LNCAP (cell line): Measurements from ENCODE around the gene TIE1.

Source experiments
- TF ChIP-seq, protein P1 (sequence below): fragments of 450-650 bp; IDR thresholded peaks from 2 replicates; pipeline ENCODE4 v1.5.1; 2017; ENCODE audit warnings: mild to moderate bottlenecking

The TIE1 gene

DNA sequence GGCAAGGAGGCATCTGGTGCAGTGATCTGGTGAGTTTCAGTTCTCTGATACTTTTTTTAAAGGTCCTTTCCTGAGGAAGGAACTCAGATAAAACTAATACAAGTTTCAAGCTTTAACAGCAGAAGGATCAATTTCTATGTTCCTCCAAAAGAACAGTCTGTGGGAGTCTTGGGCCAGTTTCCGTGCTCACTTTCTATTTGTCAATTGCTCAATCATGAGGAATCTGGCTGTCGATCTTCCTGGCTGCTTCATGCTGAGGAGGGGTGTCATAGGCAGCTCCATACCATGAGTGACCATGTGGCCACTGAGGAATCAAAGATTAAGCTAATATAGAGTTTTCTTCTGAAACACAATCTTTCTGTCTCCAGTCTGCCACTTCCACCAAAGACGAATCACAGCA, 42.4 kb upstream of the TIE1 start:
- TF ChIP-seq, protein P1, sequence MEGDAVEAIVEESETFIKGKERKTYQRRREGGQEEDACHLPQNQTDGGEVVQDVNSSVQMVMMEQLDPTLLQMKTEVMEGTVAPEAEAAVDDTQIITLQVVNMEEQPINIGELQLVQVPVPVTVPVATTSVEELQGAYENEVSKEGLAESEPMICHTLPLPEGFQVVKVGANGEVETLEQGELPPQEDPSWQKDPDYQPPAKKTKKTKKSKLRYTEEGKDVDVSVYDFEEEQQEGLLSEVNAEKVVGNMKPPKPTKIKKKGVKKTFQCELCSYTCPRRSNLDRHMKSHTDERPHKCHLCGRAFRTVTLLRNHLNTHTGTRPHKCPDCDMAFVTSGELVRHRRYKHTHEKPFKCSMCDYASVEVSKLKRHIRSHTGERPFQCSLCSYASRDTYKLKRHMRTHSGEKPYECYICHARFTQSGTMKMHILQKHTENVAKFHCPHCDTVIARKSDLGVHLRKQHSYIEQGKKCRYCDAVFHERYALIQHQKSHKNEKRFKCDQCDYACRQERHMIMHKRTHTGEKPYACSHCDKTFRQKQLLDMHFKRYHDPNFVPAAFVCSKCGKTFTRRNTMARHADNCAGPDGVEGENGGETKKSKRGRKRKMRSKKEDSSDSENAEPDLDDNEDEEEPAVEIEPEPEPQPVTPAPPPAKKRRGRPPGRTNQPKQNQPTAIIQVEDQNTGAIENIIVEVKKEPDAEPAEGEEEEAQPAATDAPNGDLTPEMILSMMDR = no peak

DNA sequence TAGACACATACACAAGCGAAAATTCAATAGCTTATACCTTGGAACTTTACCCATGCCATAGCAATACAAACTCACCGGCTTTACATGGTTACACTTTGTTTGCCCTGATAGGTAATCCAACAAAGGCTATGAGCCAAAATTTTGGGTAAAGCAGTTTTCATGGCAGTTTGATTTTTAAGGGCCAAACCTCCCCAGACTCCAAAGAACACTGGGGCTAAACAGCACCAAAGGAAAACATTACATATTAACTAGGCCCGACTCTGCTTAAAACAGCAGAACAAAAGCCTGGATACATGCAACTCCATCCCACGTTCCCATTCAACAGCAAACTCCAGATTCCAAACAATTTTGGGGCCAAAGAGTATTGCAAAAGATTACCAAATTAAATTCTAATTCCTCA, 35.4 kb upstream of the TIE1 start:
- TF ChIP-seq, protein P1 = no peak

DNA sequence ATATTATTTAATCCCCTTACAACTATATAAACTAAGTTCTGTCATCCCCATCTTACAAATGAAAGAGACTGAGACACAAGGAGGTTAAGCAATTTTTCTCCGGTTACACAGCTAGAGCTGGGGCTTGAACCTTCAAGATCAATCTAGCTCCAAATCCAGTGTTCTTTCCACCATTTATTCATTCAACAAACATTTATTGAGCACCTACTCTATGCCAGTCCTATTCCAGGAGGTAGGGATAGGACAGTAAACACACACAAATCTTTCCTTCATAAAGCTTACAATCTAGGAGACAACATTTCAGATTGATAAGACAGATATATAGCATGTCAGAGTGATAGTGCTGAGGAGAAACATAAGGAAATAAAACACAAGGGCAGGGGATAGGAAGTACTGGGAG, 33.9 kb upstream of the TIE1 start:
- TF ChIP-seq, protein P1 = no peak

DNA sequence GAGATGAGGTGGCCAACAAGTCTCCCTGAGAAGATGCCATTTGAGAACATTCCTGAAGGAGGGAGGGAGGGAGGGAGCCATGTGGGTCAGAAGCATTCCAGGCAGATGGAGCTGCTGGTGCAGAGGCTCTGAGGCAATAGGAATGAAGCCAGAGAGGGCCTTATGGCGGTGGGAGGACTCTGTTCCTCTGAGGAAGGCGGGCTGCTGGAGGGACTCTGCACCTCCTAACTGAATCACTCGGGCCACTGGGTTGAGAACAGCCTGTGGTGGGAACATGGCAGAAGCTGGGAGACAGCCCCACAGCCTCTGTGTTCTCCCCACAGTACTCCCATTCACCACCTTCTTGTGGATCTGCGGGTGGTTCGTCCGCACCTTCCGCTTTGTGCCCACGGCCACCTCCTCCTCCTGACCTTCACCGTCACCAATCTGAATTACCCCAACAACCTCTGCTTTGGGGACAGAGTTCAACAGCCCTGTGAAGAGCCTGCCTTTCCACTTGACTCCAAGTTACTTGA, 33.4 kb upstream of the TIE1 start:
- TF ChIP-seq, protein P1 = no peak

DNA sequence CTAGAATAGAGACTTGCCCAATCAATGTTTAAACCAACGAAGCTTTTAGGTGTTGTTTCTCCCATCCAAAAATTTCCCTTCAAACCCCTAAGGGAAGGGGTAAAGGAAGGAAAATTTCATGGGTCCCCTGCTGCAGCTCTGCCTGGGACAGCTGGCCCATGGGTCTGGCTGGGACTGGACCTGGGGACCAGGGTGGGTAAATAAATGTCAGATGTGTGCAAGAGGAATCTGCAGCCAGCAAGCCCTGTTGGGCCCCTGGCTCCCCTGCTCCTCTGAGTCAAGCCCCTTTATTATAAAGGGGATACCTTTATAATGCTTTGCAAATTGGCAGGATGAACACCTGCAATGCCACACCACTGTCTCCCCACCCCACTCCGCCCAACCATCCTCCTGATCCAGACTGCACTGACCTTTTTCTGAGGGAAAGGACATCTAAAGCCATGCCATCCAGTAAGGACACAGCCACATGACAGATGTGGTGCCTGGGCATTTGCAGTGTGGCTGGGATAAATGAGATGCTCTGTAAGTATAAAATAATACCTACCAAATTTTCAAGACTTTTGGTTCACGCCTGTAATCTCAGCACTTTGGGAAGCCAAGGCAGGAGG, 32.9 kb upstream of the TIE1 start:
- TF ChIP-seq, protein P1 = no peak

DNA sequence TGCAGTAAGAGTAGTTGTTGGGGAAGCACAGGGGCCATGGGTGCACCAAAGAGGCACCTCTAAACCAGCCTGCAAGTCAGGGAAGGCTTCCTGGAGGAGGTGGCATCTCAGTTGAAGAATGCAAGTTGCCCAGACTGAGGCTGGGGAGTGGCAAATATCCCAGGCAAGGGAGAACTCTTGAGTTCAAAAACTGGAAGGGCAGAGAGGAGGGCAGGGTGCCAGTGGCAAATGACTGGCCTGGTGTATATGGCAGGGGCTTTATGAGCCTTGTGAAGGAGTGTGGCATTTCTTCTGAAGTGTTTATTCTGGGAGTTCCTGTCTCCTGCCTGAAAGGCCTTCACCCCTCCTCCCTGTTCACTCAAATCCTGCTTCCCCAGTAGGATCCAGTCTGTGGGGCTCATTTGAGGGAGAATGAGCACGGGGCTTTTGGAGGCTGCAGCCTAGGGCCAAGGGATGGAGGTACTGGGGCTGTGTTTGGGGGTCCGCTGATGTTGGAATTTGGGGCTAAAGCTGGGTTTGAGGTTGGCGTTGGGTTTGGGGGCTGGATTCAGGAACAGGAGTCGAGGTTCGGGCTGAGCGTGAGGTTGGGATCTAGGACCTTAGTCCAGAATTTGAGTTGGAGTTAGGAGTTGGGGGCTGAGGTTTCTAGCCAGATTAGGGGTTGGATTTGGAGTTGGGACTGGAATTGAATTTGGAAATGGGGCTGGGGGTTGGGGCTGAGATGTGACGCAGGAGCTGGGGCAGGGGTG, 31.0 kb upstream of the TIE1 start, which contains the start of gene TMEM125:
TSS of gene TMEM125 (plus strand) at position 357 of the 749 bp plus-strand sequence. CDS start 2,740 bp downstream, outside the sequence.
- TF ChIP-seq, protein P1 = no peak

DNA sequence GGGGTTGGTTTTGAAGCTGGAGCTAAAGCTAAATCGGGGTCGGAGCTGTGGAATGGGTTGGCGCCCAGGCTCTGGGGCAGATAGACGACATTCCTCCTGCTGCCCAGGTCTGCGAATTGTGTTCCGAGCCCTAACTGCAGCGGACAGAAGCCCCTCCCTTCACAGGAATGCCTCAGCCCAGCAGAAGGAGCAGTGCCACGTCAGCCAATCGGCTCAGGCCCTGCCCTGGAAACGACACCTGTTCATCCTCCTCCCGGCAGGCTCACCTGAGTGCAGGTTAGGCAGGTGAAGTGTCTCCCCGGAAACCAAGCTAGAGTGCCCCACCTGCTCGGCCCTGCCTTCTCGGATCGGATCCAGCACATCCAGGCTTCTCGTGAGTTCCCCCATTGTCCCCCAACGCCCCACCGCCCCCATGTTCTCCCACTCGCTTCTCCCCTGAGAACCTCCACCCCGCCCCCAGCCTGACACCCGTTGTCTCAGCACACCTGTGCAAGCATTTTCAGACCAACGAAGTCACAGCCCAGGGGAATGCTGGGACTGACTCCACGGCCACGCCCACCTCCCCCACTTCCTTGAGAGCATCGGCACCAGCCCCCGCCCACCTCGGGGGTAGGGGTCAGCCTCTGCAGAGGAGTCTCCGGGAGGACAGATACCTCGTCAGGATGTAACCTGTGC, 30.2 kb upstream of the TIE1 start:
- TF ChIP-seq, protein P1 = no peak
